Measurements from ENCODE around the gene ARID3C. TPM values are rescaled to one million over a fixed set of nuclear protein-coding genes. Genes with fewer than 3 reads are reported as not detected.

ARID3C gene
- total RNA-seq, 1 donor from 2014 or later, result not detected

GRCh38 chr9:34637356-34638137, 8.7 kb upstream of the ARID3C start, which contains the start of gene SIGMAR1:
Gene SIGMAR1 (minus strand): TSS chr9:34637787. CDS start chr9:34637697, 90 bp downstream.
- Histone ChIP-seq H3K27ac (peak within 1 kb of the TSS; percentile 76), H3K36me3 (no peaks in the 10 kb centered on the region), H3K4me3 (peak within 1 kb of the TSS; percentile 73 to 89), H3K27me3 (no peaks in the 10 kb centered on the region), H3K9me3 (no peaks in the 10 kb centered on the region), H3K4me1 (peaks cover 35% of the 10 kb centered on the region)
- no peak for DNase-seq (ENCODE audit: extremely low spot score in 2 of 2)
- intact Hi-C loops (cut with DNase I), result no loop called here
- TF ChIP-seq POLR2AphosphoS5 (IDR thresholded peaks at IDR 0.05; ENCODE audit: insufficient read depth in 1 of 2, low read depth in 1 of 2) (peak; percentile 85 to 92), CTCF (IDR thresholded peaks at IDR 0.05) (peak in 1 of 3 experiments; percentile 5), POLR2A (IDR thresholded peaks at IDR 0.05) (peak in 1 of 2 donors; percentile 68)

- no peaks in the 10 kb centered on the region for H3K27me3 ChIP-seq
- H3K4me3 ChIP-seq, result peak overlapping the region; percentile 73 to 89
- H3K9me3 ChIP-seq, result no peaks in the 10 kb centered on the region
- TF ChIP-seq POLR2A (IDR thresholded peaks at IDR 0.05), result no peak
- TF ChIP-seq CTCF (IDR thresholded peaks at IDR 0.05), result no peak
- peak overlapping the region; percentile 76 for H3K27ac ChIP-seq
- intact Hi-C loops (cut with DNase I), result no loop called here
- peaks cover 35% of the 10 kb centered on the region for H3K4me1 ChIP-seq
- DNase-seq (ENCODE audit: extremely low spot score in 2 of 2), result no peak
- no peaks in the 10 kb centered on the region for H3K36me3 ChIP-seq
Measured at GRCh38 chr9:34636791-34637355, 8.0 kb upstream of the ARID3C start.

GRCh38 chr9:34635556-34635955, 6.7 kb upstream of the ARID3C start:
- Histone ChIP-seq H3K4me3 (no peak overlapping the region), H3K9me3 (no peaks in the 10 kb centered on the region), H3K27ac (no peak overlapping the region), H3K4me1 (peaks cover 35% of the 10 kb centered on the region), H3K27me3 (no peaks in the 10 kb centered on the region), H3K36me3 (no peaks in the 10 kb centered on the region)
- no peak for DNase-seq (ENCODE audit: extremely low spot score in 2 of 2)
- intact Hi-C loops (cut with DNase I), result loop anchor here (2.0 kb wide), 1 partner anchor 23 kb away; the partner anchor contains the start of gene RPP25L
- no peak for TF ChIP-seq POLR2A (IDR thresholded peaks at IDR 0.05)
- TF ChIP-seq CTCF (IDR thresholded peaks at IDR 0.05), result no peak
- no peak for TF ChIP-seq POLR2AphosphoS5 (IDR thresholded peaks at IDR 0.05; ENCODE audit: insufficient read depth in 1 of 2, low read depth in 1 of 2)

GRCh38 chr9:34634551-34635248, 5.8 kb upstream of the ARID3C start:
- intact Hi-C loops (cut with DNase I), result loop anchor here (2.0 kb wide), 1 partner anchor 22 kb away; the partner anchor contains the start of gene RPP25L

More at GRCh38 chr9:34634551-34635248, 5.8 kb upstream of the ARID3C start:
- no peaks in the 10 kb centered on the region for H3K36me3 ChIP-seq
- no peak for TF ChIP-seq CTCF (IDR thresholded peaks at IDR 0.05)
- no peak for TF ChIP-seq POLR2A (IDR thresholded peaks at IDR 0.05)
- TF ChIP-seq POLR2AphosphoS5 (IDR thresholded peaks at IDR 0.05; ENCODE audit: insufficient read depth in 1 of 2, low read depth in 1 of 2), result no peak
- no peak overlapping the region for H3K4me3 ChIP-seq
- no peak overlapping the region for H3K27ac ChIP-seq
- no peaks in the 10 kb centered on the region for H3K27me3 ChIP-seq
- H3K4me1 ChIP-seq, result peaks cover 35% of the 10 kb centered on the region
- no peaks in the 10 kb centered on the region for H3K9me3 ChIP-seq
- DNase-seq (ENCODE audit: extremely low spot score in 2 of 2), result no peak

All from vagina (tissue), 2 donors.